ENCODE measurements around the gene SETD3.

GRCh38 chr14:99450266-99450665 lies 30.4 kb downstream of the SETD3 start:
- TF ChIP-seq CTCF (optimal IDR thresholded peaks at IDR 0.05 in 1 of 3, IDR thresholded peaks at IDR 0.05 in 1 of 3, conservative IDR thresholded peaks at IDR 0.05 in 1 of 3; ENCODE audit: extremely low read depth in 1 of 3, insufficient read depth in 2 of 3, low read length in 3 of 3) (no peak), EZH2 (IDR thresholded peaks at IDR 0.05; ENCODE audit: low read length) (no peak)

All from keratinocyte (primary cell).